GM18868 (cell line): ENCODE data around the gene PSME1.
"Not testable (repeated sequence)": the region's sequence is repeated elsewhere in the genome, so short reads cannot be mapped to it uniquely, and the experiment has no call there.

ENCODE experiments used
- ATAC-seq: cut with Tn5 transposase; IDR thresholded peaks from one replicate; pipeline ENCODE4 v1.9.1; 2021; ENCODE audit warnings: mild to moderate bottlenecking, moderate library complexity; ENCODE audit not compliant: unreplicated experiment

The PSME1 gene

GRCh38 chr14:24103451-24103850 is 32.5 kb upstream of the PSME1 start:
- no peak for ATAC-seq

- ATAC-seq: not testable (repeated sequence)
Observed at GRCh38 chr14:24105609-24106239, 30.3 kb upstream of the PSME1 start.

- no peak for ATAC-seq
Observed at GRCh38 chr14:24106672-24107271, 29.2 kb upstream of the PSME1 start.

GRCh38 chr14:24108336-24108874 is 27.6 kb upstream of the PSME1 start:
- ATAC-seq: no peak

- no peak for ATAC-seq
Observed at GRCh38 chr14:24110060-24110459, 25.9 kb upstream of the PSME1 start.

- ATAC-seq: no peak
Observed at GRCh38 chr14:24110523-24110922, 25.5 kb upstream of the PSME1 start.

GRCh38 chr14:24113379-24113800 is 22.6 kb upstream of the PSME1 start:
- no peak for ATAC-seq

GRCh38 chr14:24113801-24114531 is 22.0 kb upstream of the PSME1 start:
- ATAC-seq: peak; percentile 26

GRCh38 chr14:24114532-24115421 is 21.2 kb upstream of the PSME1 start, which contains the start of the genes DCAF11 and NRL:
Gene DCAF11, plus strand, starts transcription at chr14:24114777. Its CDS starts 818 bp downstream, at chr14:24115595.
Gene NRL, minus strand, starts transcription at chr14:24114949. Its CDS starts 32,101 bp downstream, at chr14:24082848.
- peak; percentile 86 for ATAC-seq

- ATAC-seq: no peak
Observed at GRCh38 chr14:24115422-24116127, 20.4 kb upstream of the PSME1 start.

GRCh38 chr14:24116128-24116814 is 19.7 kb upstream of the PSME1 start:
- no peak for ATAC-seq

- ATAC-seq: no peak
Observed at GRCh38 chr14:24117179-24117578, 18.8 kb upstream of the PSME1 start.

- ATAC-seq: no peak
Observed at GRCh38 chr14:24119691-24120090, 16.3 kb upstream of the PSME1 start.

- ATAC-seq: no peak
Observed at GRCh38 chr14:24121210-24121609, 14.8 kb upstream of the PSME1 start.

- ATAC-seq: no peak
Observed at GRCh38 chr14:24122416-24122815, 13.6 kb upstream of the PSME1 start.

GRCh38 chr14:24122898-24123297 is 13.1 kb upstream of the PSME1 start:
- no peak for ATAC-seq

- ATAC-seq: peak; percentile 85
Observed at GRCh38 chr14:24123424-24124417, 12.3 kb upstream of the PSME1 start.

GRCh38 chr14:24126939-24127338 is 9.1 kb upstream of the PSME1 start:
- ATAC-seq: no peak
